HFF-Myc (cell line): ENCODE data around the gene GPAT2.
"Not testable (repeated sequence)": the region's sequence is repeated elsewhere in the genome, so short reads cannot be mapped to it uniquely, and the experiment has no call there.

Source experiments
- DNase-seq: peaks from one replicate; pipeline ENCODE4 v3.0.0-alpha.2; 2011; ENCODE audit warnings: low read depth; ENCODE audit errors: extremely low read depth
- H3K4me3 ChIP-seq: replicated peaks from 2 replicates; pipeline ENCODE4 v1.5.1; 2011; ENCODE audit warnings: low read depth, mild to moderate bottlenecking, control low read depth, low read length
- TF ChIP-seq, protein P1 (sequence below): IDR thresholded peaks from 2 replicates; pipeline ENCODE4 v1.5.1; 2012; ENCODE audit warnings: mild to moderate bottlenecking, low read depth, low read length, control low read depth; ENCODE audit errors: missing control alignments

GPAT2 gene, protein sequence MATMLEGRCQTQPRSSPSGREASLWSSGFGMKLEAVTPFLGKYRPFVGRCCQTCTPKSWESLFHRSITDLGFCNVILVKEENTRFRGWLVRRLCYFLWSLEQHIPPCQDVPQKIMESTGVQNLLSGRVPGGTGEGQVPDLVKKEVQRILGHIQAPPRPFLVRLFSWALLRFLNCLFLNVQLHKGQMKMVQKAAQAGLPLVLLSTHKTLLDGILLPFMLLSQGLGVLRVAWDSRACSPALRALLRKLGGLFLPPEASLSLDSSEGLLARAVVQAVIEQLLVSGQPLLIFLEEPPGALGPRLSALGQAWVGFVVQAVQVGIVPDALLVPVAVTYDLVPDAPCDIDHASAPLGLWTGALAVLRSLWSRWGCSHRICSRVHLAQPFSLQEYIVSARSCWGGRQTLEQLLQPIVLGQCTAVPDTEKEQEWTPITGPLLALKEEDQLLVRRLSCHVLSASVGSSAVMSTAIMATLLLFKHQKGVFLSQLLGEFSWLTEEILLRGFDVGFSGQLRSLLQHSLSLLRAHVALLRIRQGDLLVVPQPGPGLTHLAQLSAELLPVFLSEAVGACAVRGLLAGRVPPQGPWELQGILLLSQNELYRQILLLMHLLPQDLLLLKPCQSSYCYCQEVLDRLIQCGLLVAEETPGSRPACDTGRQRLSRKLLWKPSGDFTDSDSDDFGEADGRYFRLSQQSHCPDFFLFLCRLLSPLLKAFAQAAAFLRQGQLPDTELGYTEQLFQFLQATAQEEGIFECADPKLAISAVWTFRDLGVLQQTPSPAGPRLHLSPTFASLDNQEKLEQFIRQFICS

DNA sequence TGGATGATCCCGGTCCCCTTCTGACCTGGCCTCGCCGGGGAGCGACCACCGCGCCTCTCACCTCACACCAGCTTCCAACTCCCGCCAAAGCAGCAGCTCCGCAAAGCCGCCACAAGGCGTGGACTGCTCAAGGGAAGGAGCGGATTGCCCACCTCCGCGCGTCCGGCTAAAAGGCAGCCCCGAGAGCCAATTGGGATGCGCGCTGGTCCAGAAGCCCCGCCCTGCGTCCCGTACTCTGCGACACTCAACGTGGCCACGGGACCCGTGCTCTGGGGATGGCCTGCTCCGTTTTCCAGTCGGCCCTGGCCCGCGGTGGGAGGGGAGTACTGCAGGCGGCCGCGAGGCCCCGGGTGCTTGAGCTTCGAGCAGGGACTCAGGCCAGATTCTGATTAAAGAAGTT, at the start of gene GPAT2:
Gene GPAT2, minus strand, starts transcription at position 125 of the 400 bp plus-strand sequence. CDS start 2,557 bp downstream, outside the sequence.
- not testable (repeated sequence) for DNase-seq, H3K4me3 ChIP-seq

DNA sequence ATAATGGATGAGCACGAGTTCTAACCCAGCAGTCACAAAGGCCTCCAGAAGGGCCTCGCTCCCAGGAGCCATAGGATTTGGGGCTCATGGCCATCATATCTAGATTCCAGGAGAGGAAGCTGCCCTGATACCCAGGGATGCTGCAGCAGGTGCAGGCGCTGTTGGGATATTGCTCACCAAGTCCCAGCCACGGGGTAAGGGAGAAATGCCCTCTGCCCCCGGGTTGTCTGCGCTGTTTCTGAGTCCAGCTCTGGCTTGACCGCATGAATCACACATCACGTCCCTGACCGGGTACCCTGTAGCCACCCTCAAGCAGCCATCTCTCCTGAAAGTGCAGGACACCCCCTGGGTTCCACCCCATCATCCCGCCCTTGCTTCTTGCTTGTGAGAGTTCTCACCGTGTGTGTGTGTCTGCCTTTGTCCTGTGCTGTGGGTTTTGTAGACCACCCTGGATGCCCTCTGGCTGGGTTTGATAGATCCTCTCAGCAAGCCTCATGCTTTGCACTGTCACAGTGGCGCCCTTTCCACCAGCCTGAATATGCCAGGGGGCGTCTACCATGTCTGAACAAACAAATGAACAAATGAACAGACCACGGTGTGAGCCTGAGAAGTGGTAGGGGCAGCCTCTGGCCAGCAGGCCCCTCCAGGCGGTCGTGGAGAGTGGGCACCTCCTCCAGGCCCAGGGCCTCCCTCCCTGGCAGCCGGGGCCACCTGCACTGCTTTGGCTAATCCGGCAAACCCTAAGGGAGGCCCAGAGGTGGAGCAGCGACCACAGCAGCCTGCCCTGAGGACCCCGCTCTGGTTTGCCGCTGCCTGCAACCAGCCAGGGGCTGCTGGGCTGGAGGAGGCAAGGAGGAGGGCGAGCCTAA, 49.5 kb upstream of the GPAT2 start:
- H3K4me3 ChIP-seq = no peak overlapping the region
- no peak for DNase-seq
- TF ChIP-seq, protein P1, sequence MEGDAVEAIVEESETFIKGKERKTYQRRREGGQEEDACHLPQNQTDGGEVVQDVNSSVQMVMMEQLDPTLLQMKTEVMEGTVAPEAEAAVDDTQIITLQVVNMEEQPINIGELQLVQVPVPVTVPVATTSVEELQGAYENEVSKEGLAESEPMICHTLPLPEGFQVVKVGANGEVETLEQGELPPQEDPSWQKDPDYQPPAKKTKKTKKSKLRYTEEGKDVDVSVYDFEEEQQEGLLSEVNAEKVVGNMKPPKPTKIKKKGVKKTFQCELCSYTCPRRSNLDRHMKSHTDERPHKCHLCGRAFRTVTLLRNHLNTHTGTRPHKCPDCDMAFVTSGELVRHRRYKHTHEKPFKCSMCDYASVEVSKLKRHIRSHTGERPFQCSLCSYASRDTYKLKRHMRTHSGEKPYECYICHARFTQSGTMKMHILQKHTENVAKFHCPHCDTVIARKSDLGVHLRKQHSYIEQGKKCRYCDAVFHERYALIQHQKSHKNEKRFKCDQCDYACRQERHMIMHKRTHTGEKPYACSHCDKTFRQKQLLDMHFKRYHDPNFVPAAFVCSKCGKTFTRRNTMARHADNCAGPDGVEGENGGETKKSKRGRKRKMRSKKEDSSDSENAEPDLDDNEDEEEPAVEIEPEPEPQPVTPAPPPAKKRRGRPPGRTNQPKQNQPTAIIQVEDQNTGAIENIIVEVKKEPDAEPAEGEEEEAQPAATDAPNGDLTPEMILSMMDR = no peak

DNA sequence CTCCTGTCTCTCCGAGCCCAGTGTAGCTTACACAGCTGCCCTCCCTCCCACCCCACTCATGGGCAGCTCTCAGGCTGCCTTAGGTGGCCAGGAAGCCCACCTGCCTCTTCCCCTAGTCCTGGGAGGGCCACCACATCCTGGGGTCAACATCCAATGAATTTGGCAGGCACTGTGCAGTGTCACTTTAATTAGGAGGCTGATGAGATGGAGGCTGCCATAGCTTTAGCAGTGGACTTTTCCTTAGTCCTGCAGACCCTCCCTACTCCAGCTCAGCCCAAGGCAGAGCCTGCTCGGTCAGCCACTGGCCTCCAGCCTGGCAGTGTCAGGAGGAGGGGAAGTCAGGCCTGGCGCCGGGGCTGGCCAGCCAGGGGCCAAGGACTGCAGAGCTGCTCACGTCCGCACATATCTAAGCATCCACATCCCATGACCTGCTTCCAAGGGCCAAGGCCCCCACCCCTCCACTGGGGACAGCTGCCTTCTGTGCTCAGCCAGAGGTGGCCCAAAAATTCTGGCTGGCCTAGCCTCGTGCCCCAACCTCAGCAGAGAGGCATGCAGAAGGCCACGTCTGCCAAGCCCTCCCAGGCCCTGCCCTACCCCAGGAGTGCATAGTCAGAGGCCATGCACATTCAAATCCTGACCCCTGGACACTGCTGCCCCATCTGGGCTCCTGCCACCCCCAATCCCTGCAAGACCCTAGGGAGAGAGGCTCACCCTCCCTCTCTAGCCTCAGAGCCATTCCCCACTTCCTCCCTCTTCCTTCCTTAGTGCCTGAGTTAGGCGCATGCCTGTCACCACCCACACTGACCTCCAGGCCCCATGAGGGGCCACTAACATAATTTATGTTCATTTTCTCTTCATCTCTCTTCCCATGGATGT, 48.6 kb upstream of the GPAT2 start:
- TF ChIP-seq, protein P1 = no peak
- no peak overlapping the region for H3K4me3 ChIP-seq
- DNase-seq = no peak

DNA sequence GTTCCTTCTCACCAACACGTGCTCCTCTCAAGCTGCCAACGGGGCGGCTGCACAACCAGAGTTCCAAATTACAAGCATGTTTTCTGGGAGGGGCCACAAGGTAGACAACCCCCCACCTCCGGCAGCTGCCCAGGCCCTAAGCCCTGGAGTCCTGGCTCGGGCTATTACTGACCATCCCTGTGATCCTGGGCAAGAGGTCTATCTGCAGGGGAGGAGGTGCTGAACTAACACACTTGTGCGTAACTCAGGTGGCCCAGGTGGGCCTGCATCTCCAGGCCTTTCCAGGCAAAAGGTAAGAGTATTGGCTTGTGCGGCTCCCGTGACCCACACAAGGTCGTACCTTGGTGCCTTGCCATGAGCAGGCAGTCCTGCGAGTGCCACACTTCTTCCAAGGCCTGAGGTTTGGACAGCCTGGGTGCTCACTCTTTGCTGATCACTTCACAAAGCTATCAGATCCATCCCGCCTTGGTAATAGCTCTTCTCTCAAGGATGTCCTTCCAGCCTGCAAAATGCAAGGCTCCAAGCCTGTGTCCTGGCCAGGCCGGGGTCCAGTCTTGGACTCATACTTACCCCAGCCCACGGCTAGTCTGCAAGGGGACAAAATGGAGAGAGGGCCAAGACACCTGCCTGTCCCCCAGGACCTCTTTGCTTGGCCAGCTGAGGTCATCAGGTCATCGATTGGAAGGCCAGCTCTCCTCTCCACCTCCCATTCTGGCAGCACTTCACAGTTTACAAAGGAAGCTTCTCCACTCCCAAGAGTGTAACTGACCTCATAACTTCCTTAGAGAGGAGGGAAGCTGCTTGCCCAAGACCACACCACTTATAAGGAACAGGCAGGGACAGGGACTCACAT, 47.7 kb upstream of the GPAT2 start:
- no peak overlapping the region for H3K4me3 ChIP-seq
- TF ChIP-seq, protein P1 = no peak
- DNase-seq = no peak

DNA sequence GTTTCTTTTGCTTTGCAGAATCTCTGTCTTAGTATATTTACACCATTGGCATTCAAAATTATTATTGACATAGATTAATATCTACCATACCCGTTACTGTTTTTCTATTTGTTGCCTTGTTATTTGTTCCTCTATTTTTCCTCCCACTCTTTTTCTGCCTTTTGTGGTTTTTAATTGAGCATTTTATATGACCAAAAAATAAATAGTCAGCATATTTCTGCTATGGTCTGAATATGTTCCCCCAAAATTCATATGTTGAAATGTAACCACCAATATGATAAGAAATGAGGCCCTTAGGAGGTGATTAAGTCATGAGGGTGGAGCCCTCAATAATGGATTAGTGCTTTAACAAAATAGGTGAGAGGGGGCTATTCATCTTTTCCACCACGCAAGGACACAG, 46.3 kb upstream of the GPAT2 start:
- no peak for DNase-seq
- TF ChIP-seq, protein P1 = no peak
- no peak overlapping the region for H3K4me3 ChIP-seq

DNA sequence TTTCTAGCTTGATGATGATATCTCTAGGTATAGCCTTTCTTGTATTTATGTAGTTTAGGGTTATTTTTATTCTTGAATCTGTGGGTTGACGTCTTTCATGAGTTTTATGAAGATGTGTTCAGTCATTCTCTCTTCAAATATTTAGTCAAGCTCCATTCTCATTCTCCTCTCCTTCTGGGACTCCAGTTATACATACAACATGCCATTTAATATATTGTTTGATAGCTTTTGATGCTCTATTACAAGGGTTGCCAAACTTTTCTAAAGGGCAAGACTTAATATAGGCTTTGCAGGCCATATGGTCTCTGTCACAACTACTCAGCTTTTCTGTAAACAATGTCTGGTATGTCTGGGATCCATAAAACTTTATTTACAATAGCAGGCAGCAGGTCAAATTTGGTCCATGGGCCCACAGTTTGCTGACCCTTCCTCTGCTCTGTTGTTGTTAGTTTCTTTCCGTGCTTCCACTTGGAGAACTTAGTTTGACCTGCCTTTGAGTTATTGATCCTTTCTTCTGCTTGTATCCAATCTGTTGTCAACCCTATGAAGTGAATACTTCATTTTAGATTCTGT, 40.6 kb upstream of the GPAT2 start:
- H3K4me3 ChIP-seq = no peak overlapping the region
- no peak for DNase-seq
- TF ChIP-seq, protein P1 = no peak
